ENCODE measurements around the gene XPO5. TPM values are rescaled to one million over a fixed set of nuclear protein-coding genes. Genes with fewer than 3 reads are reported as not detected.

Gene XPO5
- total RNA-seq, 2 donors from 2014 or later, result 16.8 to 20.5 TPM

- no peak for TF ChIP-seq CTCF (IDR thresholded peaks at IDR 0.05)
- WGBS, 2 donors, result 94 to 97% methylated on average over 3 to 10 of the region's 10 CpGs
- Histone ChIP-seq H3K4me1 (peaks cover 14% of the 10 kb centered on the region), H3K36me3 (replicated peaks in 1 of 2; ENCODE audit: insufficient read depth in 1 of 2, low read depth in 2 of 2) (peaks cover 0 to 23% of the 10 kb centered on the region in 2 donors), H3K27ac (no peak overlapping the region), H3K4me3 (no peak overlapping the region), H3K9me3 (no peaks in the 10 kb centered on the region), H3K27me3 (no peaks in the 10 kb centered on the region)
- DNase-seq, result no peak
- intact Hi-C loops (cut with DNase I), result no loop called here
- ATAC-seq, result no peak
These were observed 46.7 kb upstream of the XPO5 start for GRCh38 chr6:43622541-43622940.

GRCh38 chr6:43621836-43622180 lies 46.0 kb upstream of the XPO5 start:
- WGBS, 2 donors, result 94 to 97% methylated on average over 9 to 10 of the region's 10 CpGs
- intact Hi-C loops (cut with DNase I), result no loop called here
- DNase-seq (no peak), ATAC-seq (no peak)
- Histone ChIP-seq H3K27me3 (no peaks in the 10 kb centered on the region), H3K36me3 (replicated peaks in 1 of 2; ENCODE audit: insufficient read depth in 1 of 2, low read depth in 2 of 2) (peaks cover 0 to 23% of the 10 kb centered on the region in 2 donors), H3K27ac (no peak overlapping the region), H3K9me3 (no peaks in the 10 kb centered on the region), H3K4me3 (no peak overlapping the region), H3K4me1 (peaks cover 7% of the 10 kb centered on the region)
- TF ChIP-seq POLR2A (IDR thresholded peaks at IDR 0.05) (no peak), CTCF (IDR thresholded peaks at IDR 0.05) (no peak)

- Histone ChIP-seq H3K27ac (no peak overlapping the region), H3K4me3 (no peak overlapping the region), H3K9me3 (no peaks in the 10 kb centered on the region), H3K36me3 (replicated peaks in 1 of 2; ENCODE audit: insufficient read depth in 1 of 2, low read depth in 2 of 2) (peaks cover 0 to 23% of the 10 kb centered on the region in 2 donors), H3K4me1 (peaks cover 2% of the 10 kb centered on the region), H3K27me3 (no peaks in the 10 kb centered on the region)
- 91 to 96% methylated on average over 12 of the region's 12 CpGs for WGBS, 2 donors
- TF ChIP-seq POLR2A (IDR thresholded peaks at IDR 0.05), result no peak
- no peak for TF ChIP-seq CTCF (IDR thresholded peaks at IDR 0.05)
- no peak for DNase-seq
- ATAC-seq, result no peak
- intact Hi-C loops (cut with DNase I), result no loop called here
These were observed 45.4 kb upstream of the XPO5 start for GRCh38 chr6:43621078-43621835.

GRCh38 chr6:43616725-43617472 lies 41.1 kb upstream of the XPO5 start:
- ATAC-seq, result no peak
- WGBS, 2 donors, result 88 to 90% methylated on average over 9 of the region's 9 CpGs
- H3K27me3 ChIP-seq, result no peaks in the 10 kb centered on the region
- peaks cover 0 to 10% of the 10 kb centered on the region in 2 donors for H3K36me3 ChIP-seq (replicated peaks in 1 of 2; ENCODE audit: insufficient read depth in 1 of 2, low read depth in 2 of 2)
- no peak overlapping the region for H3K4me3 ChIP-seq
- intact Hi-C loops (cut with DNase I), result no loop called here
- H3K27ac ChIP-seq, result no peak overlapping the region
- no peaks in the 10 kb centered on the region for H3K9me3 ChIP-seq
- TF ChIP-seq POLR2A (IDR thresholded peaks at IDR 0.05) (peak in 1 of 3 donors; percentile 6), CTCF (IDR thresholded peaks at IDR 0.05) (no peak)
- DNase-seq, result no peak
- no peaks in the 10 kb centered on the region for H3K4me1 ChIP-seq
